Calu3 (cell line): ENCODE data around the gene BRD3. TPM values are rescaled to one million over a fixed set of nuclear protein-coding genes. Genes with fewer than 3 reads are reported as not detected.
"Not testable (repeated sequence)": the region's sequence is repeated elsewhere in the genome, so short reads cannot be mapped to it uniquely, and the experiment has no call there.

ENCODE experiments used
- BruUV-seq: library from RNA; stranded (reverse); fragments of 400-500 nt; replicated peaks from 2 replicates; lab custom pipeline; 2021; lab: Mats Ljungman, UMichigan
- CTCF ChIA-PET: fragments of 300-600 bp; sonication (Branson Sonifier 250); formaldehyde crosslinking; loops from one replicate; lab custom pipeline; 2022; ENCODE audit warnings: antibody characterized with exemption; lab: Charles Lee
- DNase-seq: peaks from one replicate; pipeline ENCODE4 v3.0.0; 2022
- H3K27ac Mint-ChIP-seq: one replicate; pipeline ENCODE4 v1.8.0; 2022; ENCODE audit warnings: mixed read lengths; ENCODE audit not compliant: unreplicated experiment
- H3K27me3 Mint-ChIP-seq: one replicate; pipeline ENCODE4 v1.8.0; 2022; ENCODE audit warnings: mixed read lengths; ENCODE audit not compliant: unreplicated experiment
- H3K36me3 Mint-ChIP-seq: one replicate; pipeline ENCODE4 v1.8.0; 2022; ENCODE audit warnings: mild to moderate bottlenecking, moderate library complexity, mixed read lengths; ENCODE audit not compliant: insufficient read depth, unreplicated experiment
- H3K4me1 Mint-ChIP-seq: one replicate; pipeline ENCODE4 v1.8.0; 2022; ENCODE audit warnings: mild to moderate bottlenecking, low read depth, mixed read lengths; ENCODE audit not compliant: unreplicated experiment
- H3K4me3 Mint-ChIP-seq: one replicate; pipeline ENCODE4 v1.8.0; 2022; ENCODE audit warnings: mild to moderate bottlenecking, low read depth, moderate library complexity, mixed read lengths; ENCODE audit not compliant: unreplicated experiment
- H3K9me3 Mint-ChIP-seq: one replicate; pipeline ENCODE4 v1.8.0; 2022; ENCODE audit warnings: low read depth, mixed read lengths; ENCODE audit not compliant: unreplicated experiment
- intact Hi-C: fragments of 100-400 bp; cut with micrococcal nuclease; formaldehyde crosslinking; loops from one replicate; pipeline ENCODE4 v1.10.0; 2022; ENCODE audit not compliant: unreplicated experiment
- total RNA-seq: library from RNA; stranded (reverse); gene quantifications from 2 replicates; pipeline ENCODE4 v1.2.3, GENCODE V29; 2022
- TF ChIP-seq, protein P1 (sequence below): fragments of 200-600 bp; IDR thresholded peaks from one replicate; pipeline ENCODE4 v1.8.0; 2022; ENCODE audit warnings: antibody characterized with exemption; ENCODE audit not compliant: unreplicated experiment

Gene BRD3
- total RNA-seq, 1 experiment from 2014 or later: 30.8 TPM

DNA sequence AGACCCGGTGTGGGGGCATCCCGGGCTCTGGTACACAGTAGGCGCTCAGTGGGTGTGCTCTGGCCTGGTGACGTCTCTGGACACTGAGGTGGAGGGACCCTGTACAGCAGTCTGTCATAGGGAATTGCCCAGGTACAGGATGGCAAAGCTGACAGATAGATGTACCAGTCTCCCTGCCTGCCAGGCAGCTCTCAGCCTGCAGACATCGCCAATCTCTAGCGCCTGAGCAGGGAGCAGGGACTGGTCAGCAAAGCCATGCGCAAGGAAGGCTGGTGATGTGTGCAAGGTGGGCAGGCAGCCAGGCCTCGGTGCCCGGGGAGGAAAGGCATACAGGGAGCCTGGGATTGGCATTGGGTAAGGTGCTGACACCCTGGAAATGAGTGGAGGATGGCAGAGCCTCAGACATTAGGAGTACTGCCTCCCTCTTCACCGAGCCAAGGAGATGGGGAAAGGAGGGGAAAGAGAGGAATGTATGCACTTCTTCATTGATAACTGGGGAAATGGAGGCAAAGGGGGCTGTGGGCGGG lies 33.9 kb upstream of the BRD3 start:
- H3K36me3 Mint-ChIP-seq: peaks cover under 1% of the 10 kb centered on the region
- H3K27me3 Mint-ChIP-seq: peaks cover 32% of the 10 kb centered on the region
- peaks cover 4% of the 10 kb centered on the region for H3K9me3 Mint-ChIP-seq
- CTCF ChIA-PET: interaction anchor here (0.8 kb wide), 1 partner anchor 106 kb away, joined by 5 read pairs; no protein-coding TSS in a partner anchor
- no TSS peak for BruUV-seq
- intact Hi-C loops: no loop called here
- no peaks in the 10 kb centered on the region for H3K4me1 Mint-ChIP-seq
- DNase-seq: no peak
- H3K27ac Mint-ChIP-seq: no peak overlapping the region
- TF ChIP-seq, protein P1, sequence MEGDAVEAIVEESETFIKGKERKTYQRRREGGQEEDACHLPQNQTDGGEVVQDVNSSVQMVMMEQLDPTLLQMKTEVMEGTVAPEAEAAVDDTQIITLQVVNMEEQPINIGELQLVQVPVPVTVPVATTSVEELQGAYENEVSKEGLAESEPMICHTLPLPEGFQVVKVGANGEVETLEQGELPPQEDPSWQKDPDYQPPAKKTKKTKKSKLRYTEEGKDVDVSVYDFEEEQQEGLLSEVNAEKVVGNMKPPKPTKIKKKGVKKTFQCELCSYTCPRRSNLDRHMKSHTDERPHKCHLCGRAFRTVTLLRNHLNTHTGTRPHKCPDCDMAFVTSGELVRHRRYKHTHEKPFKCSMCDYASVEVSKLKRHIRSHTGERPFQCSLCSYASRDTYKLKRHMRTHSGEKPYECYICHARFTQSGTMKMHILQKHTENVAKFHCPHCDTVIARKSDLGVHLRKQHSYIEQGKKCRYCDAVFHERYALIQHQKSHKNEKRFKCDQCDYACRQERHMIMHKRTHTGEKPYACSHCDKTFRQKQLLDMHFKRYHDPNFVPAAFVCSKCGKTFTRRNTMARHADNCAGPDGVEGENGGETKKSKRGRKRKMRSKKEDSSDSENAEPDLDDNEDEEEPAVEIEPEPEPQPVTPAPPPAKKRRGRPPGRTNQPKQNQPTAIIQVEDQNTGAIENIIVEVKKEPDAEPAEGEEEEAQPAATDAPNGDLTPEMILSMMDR: no peak
- no peak overlapping the region for H3K4me3 Mint-ChIP-seq

DNA sequence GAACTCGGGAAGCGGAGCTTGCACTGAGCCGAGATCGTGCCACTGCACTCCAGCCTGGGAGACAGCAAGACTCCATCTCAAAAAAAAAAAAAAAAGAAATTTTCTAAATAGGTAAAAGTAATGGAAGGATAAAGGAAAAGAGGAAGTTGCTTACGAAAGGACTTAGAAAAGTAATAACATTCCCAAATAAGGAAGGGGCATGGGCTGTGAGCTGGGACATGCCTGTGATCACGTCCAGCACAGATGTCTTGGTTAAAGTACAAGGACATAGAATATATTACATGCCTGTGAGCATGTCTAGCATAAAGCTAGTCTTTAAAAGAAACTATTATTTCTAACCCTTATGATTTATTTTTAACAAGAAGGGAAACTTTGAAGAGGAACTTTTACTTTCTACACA lies 33.3 kb upstream of the BRD3 start:
- H3K4me1 Mint-ChIP-seq, intact Hi-C loops, H3K4me3 Mint-ChIP-seq, BruUV-seq, H3K36me3 Mint-ChIP-seq, DNase-seq, H3K27ac Mint-ChIP-seq, H3K9me3 Mint-ChIP-seq: not testable (repeated sequence)
- H3K27me3 Mint-ChIP-seq: peaks cover 32% of the 10 kb centered on the region
- CTCF ChIA-PET: interaction anchor here (0.8 kb wide), 1 partner anchor 106 kb away, joined by 5 read pairs; no protein-coding TSS in a partner anchor

DNA sequence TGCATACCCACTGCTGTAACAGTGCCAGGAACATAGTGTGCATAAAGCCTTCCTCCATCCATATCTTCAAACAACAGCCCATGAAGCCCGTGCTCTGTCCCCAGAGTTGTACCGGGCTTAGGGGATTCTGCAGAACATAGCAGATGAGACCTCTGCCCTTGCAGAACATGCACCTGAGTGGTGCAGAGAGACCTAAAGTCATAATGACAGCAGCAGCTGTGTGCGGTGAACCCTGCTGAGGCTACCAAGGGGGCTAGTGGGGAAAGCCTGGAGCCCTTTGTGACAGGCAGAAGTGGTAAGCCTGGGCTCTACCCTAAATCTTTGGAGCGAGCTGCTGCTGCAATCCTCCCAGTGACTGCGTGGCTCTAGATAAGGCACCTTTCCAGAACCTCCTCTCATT lies 32.2 kb upstream of the BRD3 start:
- H3K9me3 Mint-ChIP-seq: peaks cover 4% of the 10 kb centered on the region
- CTCF ChIA-PET: no interaction called here

DNA sequence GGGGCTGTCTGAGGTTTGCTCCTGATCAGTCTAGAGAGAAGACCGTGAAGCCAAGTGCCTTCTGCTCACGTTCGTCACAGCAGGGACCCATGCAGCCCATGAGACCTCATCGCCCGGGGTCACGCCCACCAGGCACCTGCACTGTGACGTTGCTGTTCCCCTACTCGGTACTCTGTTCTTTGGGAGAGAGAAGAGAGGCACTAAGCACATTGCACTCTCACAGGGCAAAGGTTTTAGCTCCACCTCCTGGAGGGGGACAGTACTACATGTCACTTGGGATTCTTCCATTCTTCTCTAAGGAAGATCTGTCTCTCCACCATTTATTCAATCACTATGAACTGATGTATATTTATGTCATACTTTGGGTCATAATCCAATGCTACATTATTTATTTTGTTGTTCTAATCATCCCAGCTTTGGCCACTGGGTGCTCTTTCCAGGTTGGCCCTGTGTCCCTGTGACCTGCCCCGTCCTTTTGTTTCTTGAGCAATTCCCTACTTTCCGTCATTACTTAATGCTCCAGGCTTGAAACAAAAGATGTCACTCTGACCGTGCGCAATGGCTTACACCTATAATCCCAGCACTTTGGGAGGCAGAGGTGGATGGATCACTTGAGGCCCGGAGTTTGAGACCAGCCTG lies 31.4 kb upstream of the BRD3 start:
- Mint-ChIP-seq H3K4me1 (no peaks in the 10 kb centered on the region), H3K9me3 (peaks cover 4% of the 10 kb centered on the region), H3K27ac (no peak overlapping the region), H3K36me3 (no peaks in the 10 kb centered on the region), H3K4me3 (peak overlapping the region; percentile 34), H3K27me3 (peaks cover 27% of the 10 kb centered on the region)
- peak; percentile 65 for DNase-seq
- CTCF ChIA-PET: interaction anchor here (0.6 to 0.9 kb wide), 2 partner anchors 57 to 317 kb away, joined by 3 read pairs; no protein-coding TSS in a partner anchor
- intact Hi-C loops: no loop called here
- BruUV-seq: no TSS peak
- TF ChIP-seq, protein P1: peak; percentile 56

More for the DNA sequence above, 32.2 kb upstream of the BRD3 start:
- intact Hi-C loops: no loop called here
- Mint-ChIP-seq H3K4me1 (no peaks in the 10 kb centered on the region), H3K36me3 (no peaks in the 10 kb centered on the region), H3K4me3 (no peak overlapping the region), H3K27me3 (peaks cover 32% of the 10 kb centered on the region), H3K27ac (no peak overlapping the region)
- TF ChIP-seq, protein P1: no peak
- DNase-seq: no peak
- no TSS peak for BruUV-seq

DNA sequence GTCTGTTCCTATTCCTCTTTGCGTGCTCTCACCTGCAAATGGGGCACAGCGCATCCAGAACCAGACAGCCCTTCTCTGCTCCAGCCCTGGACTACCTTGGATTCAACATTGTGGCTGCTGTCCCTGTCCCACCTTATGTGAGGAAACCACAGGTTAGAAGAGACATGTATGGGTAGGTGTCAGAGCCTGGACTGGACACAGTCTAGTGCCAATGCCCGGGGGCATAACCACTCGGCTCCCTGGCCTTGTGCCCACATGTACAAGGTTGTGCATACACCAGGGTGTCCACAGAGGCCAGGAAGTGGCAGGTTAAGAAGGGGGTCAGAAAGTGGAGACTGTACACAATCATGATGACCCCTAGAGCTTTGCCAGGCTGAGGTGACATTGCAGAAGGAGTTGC lies 22.1 kb upstream of the BRD3 start:
- H3K4me1 Mint-ChIP-seq: no peaks in the 10 kb centered on the region

More for the DNA sequence above, 22.1 kb upstream of the BRD3 start:
- peaks cover 2% of the 10 kb centered on the region for H3K9me3 Mint-ChIP-seq
- no peak overlapping the region for H3K4me3 Mint-ChIP-seq
- no peak for DNase-seq
- peaks cover 15% of the 10 kb centered on the region for H3K27me3 Mint-ChIP-seq
- no peaks in the 10 kb centered on the region for H3K36me3 Mint-ChIP-seq
- intact Hi-C loops: no loop called here
- CTCF ChIA-PET: no interaction called here
- BruUV-seq: no TSS peak
- TF ChIP-seq, protein P1: no peak
- no peak overlapping the region for H3K27ac Mint-ChIP-seq
